GM23338 (cell line): ENCODE data around the gene KAZN.

Experiments used
- CTCF ChIP-seq, 2 experiments: fragments of 200-600 bp in 1 of 2; sonication (generic) in 1 of 2; conservative IDR thresholded peaks; 2 replicates each; pipeline versions ENCODE4 v1.5.1 to v1.6.1; 2016 to 2017; ENCODE audit warnings: antibody characterized with exemption in 2 of 2, low read depth in 2 of 2, mild to moderate bottlenecking in 2 of 2, moderate library complexity in 1 of 2
- ETS1 ChIP-seq: IDR thresholded peaks from 2 replicates; pipeline ENCODE4 v1.6.1; 2016; ENCODE audit warnings: antibody characterized with exemption
- EZH2 ChIP-seq: fragments of 200-600 bp; sonication (generic); IDR thresholded peaks from one replicate; pipeline ENCODE4 v1.8.0; 2017; ENCODE audit warnings: antibody characterized with exemption, mild to moderate bottlenecking, low read depth; ENCODE audit not compliant: unreplicated experiment
- EZH2phosphoT487 ChIP-seq: fragments of 200-600 bp; sonication (generic); IDR thresholded peaks from one replicate; pipeline ENCODE4 v1.8.1; 2018; ENCODE audit warnings: antibody characterized with exemption; ENCODE audit not compliant: unreplicated experiment
- POLR2AphosphoS5 ChIP-seq: IDR thresholded peaks from 2 replicates; pipeline ENCODE4 v1.6.1; 2016; ENCODE audit warnings: antibody characterized with exemption, low read depth
- STAT1 ChIP-seq: IDR thresholded peaks from one replicate; pipeline ENCODE4 v1.6.1; 2016; ENCODE audit warnings: antibody characterized with exemption; ENCODE audit not compliant: unreplicated experiment
- ZNF114 ChIP-seq: fragments of 250-450 bp; sonication (Bioruptor Pico); IDR thresholded peaks from 2 replicates; pipeline ENCODE4 v1.5.0; 2020; ENCODE audit warnings: mild to moderate bottlenecking, moderate library complexity
- ZNF331 ChIP-seq: fragments of 250-450 bp; sonication (Bioruptor Pico); IDR thresholded peaks from 2 replicates; pipeline ENCODE4 v1.5.0; 2020; ENCODE audit warnings: low read depth, mild to moderate bottlenecking, moderate library complexity
- TF ChIP-seq, protein P1 (sequence below): IDR thresholded peaks from one replicate; pipeline ENCODE4 v1.6.1; 2018; ENCODE audit warnings: antibody characterized with exemption; ENCODE audit not compliant: unreplicated experiment

GRCh38 chr1:14741532-14741931 lies 143.0 kb downstream of the KAZN start:
- no peak for TF ChIP-seq CTCF (conservative IDR thresholded peaks at IDR 0.05; ENCODE audit: low read depth in 2 of 2)
- TF ChIP-seq ETS1 = no peak
- TF ChIP-seq POLR2AphosphoS5 = no peak
- TF ChIP-seq EZH2phosphoT487 = no peak
- TF ChIP-seq, protein P1, sequence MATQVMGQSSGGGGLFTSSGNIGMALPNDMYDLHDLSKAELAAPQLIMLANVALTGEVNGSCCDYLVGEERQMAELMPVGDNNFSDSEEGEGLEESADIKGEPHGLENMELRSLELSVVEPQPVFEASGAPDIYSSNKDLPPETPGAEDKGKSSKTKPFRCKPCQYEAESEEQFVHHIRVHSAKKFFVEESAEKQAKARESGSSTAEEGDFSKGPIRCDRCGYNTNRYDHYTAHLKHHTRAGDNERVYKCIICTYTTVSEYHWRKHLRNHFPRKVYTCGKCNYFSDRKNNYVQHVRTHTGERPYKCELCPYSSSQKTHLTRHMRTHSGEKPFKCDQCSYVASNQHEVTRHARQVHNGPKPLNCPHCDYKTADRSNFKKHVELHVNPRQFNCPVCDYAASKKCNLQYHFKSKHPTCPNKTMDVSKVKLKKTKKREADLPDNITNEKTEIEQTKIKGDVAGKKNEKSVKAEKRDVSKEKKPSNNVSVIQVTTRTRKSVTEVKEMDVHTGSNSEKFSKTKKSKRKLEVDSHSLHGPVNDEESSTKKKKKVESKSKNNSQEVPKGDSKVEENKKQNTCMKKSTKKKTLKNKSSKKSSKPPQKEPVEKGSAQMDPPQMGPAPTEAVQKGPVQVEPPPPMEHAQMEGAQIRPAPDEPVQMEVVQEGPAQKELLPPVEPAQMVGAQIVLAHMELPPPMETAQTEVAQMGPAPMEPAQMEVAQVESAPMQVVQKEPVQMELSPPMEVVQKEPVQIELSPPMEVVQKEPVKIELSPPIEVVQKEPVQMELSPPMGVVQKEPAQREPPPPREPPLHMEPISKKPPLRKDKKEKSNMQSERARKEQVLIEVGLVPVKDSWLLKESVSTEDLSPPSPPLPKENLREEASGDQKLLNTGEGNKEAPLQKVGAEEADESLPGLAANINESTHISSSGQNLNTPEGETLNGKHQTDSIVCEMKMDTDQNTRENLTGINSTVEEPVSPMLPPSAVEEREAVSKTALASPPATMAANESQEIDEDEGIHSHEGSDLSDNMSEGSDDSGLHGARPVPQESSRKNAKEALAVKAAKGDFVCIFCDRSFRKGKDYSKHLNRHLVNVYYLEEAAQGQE = no peak
- TF ChIP-seq STAT1 = no peak
- no peak for TF ChIP-seq EZH2
- no peak for TF ChIP-seq ZNF114 (CRISPR knock-in tag)
- no peak for TF ChIP-seq ZNF331 (CRISPR knock-in tag)
